Right forelimb (tissue), 1 donor: ENCODE measurements around the gene ACSL4.
"Not testable (repeated sequence)": the region's sequence is repeated elsewhere in the genome, so short reads cannot be mapped to it uniquely, and the experiment has no call there.

Experiments used
- DNase-seq: peaks from one replicate; pipeline ENCODE4 v3.0.0-alpha.2; 2018

ACSL4 gene

DNA sequence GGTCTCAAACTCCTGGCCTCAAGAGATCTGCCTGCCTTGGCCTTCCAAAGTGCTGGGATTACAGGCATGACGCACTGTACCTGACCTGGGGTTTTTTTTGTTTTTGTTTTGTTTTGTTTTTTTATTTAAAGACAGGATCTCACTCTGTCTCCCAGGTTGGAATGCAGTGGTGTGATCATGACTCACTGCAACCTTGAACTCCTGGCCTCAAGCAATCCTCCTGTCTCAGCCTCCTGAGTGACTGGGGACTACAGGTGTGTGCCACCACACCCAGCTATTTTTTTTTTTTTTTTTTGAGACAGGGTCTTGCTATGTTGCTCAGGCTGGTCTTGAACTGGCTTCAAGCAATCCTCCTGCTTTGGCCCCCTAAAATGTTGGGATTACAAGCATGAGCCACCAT, 8.1 kb downstream of the ACSL4 start:
- DNase-seq = not testable (repeated sequence)

DNA sequence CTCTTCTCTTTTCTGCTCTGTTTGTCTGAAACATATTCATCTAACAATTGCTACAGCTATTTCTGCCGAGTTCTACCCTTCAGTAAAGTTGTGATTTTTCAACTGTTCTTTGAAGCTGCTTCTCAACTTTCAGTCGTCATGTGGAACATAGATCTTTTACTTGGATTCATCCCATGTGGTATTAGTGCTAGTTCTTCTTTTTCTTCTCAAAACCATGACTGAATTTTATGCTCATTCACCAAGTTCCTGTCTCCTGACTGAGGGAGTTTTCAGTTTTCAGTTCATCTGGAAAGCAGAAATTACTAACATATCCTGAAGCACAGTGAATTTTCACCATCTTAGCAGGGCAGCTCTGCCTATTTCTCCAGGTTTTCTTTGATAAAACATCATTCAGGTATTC, 12.1 kb downstream of the ACSL4 start:
- DNase-seq = no peak

DNA sequence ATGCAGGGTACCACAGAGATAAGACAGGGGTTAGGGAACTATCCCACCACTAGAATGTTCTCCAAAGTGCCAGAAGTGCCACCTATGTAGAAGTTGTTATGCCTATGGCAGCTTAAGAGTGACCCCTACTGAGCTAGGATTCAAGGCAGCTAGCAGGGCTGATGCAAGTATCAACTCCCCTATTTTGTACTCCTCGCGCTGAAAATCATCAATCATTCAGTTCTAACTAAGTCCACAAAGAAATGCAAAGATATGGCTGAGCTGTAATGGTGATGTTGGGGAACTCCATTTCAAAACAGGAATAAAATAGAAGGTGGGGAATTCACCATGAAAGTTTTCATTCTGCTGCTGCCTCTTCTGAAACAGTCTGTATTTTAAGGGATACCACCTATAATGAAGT, 13.8 kb downstream of the ACSL4 start:
- no peak for DNase-seq

DNA sequence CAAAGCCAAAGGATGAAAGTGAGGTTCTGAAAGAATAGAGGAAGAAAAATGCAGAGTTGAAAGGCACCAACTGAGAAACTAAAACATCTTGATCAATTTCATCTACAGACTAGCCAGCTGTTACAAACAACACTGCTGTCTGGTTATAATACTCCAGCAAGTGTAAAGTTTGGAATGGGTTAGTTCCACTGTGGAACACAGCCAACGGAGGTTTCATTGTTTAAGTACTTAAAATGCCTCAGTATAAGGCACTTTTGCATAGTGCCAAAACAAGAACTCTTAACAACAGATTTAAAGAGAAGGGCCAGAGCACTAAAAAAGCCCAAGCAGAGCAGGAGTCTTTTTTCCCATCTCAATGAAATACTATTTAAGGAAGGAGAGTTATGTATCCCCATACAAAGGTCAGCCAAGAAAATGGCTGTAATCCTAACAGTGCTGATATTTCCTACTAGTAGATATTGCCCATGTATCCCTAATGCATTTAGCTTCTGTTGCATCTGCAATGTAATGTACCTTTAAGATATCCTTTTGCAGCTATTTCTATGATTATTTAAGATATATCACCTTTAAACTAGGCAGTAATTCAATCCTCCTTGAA, 16.5 kb downstream of the ACSL4 start:
- no peak for DNase-seq

DNA sequence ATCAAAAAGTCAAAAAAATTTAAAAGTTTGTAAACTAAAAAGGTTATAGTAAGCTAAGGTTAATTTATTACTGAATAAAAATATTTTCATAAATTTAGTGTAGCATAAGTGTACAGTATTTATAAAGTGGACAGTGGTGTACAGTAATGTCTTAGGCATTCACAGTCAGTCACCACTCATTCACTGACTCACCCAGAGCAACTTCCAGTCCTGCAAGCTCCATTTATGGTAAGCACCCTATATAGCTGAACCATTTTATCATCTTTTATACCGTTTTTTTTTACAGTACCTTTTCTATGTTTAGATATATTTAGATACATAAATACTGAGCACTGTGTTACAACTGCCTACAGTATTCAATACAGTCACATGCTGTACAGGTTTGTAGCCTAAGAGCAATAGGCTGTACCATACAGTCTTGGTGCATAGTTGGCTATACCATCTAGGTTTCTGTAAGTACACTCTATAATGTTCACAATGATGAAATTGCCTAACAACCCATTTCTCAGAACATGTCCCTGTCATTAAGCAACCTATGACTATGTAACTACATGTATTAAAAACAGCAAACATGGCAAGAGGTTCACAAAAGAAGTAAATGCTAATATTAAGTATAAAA, 18.6 kb downstream of the ACSL4 start:
- DNase-seq = no peak

DNA sequence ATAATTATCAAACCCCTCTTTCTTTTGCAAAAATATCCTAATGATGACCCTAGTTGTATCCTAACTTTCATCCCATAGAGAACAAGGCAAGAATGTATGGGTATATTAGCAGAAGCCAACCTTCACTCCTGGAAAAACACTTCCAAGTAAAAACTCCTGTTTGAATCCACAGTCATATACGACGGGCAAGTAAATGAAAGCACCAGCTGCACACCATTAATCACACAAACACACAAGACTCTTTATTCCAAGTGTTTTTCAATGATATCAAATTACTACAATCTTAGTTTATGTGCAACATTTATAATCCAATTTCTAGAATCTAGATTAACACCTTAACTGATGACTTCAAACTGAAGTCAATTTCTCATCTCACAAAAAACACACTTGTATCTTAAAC, 22.9 kb downstream of the ACSL4 start:
- DNase-seq = no peak

DNA sequence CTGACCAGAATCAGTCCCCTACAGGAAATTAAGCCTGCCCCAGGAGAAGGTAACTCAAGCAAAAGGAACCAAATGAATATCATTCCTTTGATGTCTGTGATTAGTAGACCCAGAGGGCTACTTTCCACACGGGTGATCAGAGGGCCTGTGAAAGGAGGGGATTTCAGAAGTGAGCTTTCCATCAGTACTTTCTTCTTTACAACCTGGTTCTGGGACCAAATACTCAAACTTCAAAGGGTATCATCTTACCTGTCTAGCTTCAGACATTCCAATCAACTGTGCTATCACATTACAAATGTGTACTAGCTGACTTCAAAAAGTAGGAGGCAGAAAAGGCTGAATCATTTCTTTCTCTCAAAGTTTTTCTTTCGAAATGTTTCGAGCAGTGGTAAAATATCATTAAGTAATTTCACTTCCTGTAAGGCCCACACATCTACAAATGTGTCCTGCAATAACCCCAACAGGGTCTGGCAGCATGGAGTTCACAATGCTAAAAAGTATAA, 23.9 kb downstream of the ACSL4 start:
- no peak for DNase-seq

DNA sequence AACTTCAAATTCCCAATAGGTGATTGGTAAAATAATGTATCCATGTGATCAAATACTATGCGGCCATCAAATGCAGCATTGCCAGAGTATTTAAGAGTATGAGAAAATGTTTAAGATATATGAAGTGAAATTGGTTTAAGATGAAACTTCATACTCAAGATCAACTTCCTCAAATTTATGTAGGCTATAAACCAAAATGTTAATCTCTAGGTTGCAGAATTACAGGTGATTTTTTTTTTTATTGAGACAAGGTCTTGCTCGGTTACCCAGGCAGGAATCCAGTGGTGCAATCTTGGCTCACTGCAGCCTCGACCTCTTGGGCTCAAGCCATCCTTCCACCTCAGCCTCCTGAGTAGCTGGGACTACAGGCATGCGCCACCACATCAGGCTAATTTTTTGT, 25.3 kb downstream of the ACSL4 start:
- no peak for DNase-seq

DNA sequence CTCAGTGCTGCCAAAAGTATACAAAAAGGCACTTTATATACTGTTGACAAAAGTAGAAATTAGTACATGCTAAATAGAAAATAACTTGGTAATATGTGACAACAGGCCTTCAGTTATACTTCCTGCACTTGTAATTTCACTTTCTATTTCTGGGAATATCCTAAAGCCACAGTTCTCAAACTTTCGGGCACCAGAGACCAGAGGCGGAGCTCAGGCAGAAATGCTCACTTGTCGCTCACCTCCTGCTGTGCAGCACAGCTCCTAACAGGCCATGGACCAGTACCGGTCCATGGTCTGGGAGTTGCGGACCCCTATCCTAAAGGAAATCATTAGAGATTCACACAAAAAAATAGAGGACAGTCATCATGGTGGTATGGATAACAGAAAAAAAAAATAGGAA, 25.7 kb downstream of the ACSL4 start:
- DNase-seq = no peak

DNA sequence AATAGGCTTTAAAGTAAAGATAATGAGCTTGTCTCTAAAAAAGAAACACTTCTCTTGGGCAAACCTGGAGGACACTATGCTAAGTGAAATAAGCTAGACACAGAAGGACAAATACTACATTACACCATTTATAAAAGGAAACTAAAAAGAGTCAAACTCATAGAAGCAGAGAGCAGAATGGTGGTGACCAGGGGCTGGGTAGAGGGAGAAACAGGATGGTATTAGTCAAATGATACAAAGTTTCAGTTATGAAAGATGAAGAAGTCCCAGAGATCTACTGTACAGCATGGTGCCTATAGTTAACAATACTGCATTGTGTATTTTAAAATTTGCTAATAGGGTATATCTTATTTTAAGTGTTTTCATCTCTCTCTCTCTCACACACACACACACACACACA, 28.5 kb downstream of the ACSL4 start:
- DNase-seq = no peak

DNA sequence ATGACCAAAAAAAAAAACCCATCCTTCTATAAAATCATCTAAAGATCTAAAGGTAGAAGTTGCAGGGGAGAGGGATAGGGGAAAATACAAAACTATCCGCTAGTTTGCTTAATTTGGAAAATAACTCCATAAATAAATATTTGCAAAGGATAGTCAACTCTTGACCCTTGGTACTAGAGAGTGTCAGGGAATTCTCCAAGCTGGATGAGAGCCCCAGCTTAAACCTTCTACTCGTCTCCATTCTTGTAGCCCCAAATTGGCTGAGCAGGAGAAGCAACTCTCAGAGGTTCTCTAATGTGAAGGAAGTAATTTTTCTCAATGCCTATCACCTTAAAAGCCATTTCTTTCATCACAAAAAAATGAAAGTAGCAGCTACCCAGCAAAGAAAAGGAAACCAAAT, 35.2 kb downstream of the ACSL4 start:
- no peak for DNase-seq

DNA sequence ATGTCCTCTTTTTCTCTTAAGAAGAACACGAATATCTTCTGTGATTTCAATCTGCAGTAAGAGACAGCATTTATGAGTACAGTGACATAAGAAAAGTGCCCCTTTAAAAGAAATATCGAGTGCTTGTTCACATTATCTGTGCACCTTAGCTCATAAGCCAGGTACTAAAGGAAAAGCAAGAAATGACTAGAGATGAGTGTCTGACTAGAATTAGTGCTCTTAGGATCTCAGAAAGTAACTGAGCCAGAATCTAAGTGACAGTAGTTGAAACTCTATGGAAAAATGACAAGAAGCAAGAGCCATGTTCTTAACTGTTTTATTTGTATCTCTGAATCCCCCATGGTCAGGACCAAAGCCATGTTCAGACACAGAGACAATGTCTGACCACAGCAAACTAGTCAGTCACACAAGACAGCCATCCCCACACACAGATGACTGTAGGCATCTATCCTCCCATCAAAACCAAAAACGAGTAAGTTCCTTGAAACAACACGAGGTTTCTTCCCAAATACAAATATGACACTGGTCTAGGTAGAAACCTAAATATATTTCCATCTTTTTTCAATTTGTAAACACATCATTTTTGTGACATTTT, 36.8 kb downstream of the ACSL4 start:
- DNase-seq = no peak

DNA sequence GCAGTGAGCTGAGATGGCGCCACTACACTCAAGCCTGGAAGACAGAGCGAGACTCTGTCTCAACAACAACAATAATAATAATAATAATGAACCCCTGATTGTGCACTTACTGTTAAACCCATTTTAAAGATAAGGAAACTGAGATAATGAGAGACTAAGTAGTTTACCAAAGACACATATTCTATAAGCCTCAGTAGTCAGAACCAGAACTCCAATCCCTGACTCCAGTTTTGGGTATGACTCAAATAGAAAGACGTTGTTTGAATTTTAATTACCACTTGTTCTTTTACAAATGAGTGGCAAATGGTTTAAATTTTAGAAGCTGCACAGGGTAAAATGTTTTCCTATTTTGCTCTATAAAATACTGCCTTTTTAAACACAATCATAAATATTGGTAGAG, 37.4 kb downstream of the ACSL4 start:
- DNase-seq = no peak

DNA sequence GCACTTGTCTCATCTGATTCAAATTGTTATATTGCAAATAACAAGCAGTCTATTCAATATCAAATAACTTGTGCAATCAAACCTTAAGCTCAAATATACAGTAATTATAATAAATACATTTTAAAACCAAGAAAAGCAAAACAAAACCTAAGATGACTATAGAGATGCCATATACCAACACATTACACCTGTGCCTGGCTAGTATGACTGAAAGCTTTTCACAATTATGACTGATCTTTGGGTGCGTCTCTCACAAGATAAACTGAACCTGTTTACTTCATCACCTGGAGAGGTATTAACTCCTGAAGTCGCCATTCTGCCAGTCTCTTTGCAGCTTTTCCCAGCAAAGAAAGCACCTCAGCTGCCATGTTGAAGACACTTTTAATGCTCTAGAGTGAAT, 41.3 kb downstream of the ACSL4 start:
- DNase-seq = no peak

DNA sequence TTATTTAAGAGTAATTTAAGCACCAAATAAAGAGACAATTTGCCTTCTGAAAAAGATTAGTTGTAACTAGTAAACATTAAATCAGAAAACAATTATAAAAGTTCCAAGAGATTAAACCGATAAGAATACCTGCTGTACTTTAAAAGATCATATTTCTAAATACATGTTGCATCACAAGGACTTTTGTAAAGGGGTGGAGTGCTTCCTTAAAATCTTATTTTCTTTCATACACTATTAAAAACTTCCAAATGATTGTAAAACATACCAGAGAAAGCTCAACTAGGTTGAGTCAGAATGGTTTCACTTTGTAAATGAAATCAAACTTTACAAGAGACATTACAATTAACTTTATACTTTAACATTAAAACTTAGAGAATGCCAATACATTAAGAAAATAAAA, 41.8 kb downstream of the ACSL4 start:
- DNase-seq = no peak

DNA sequence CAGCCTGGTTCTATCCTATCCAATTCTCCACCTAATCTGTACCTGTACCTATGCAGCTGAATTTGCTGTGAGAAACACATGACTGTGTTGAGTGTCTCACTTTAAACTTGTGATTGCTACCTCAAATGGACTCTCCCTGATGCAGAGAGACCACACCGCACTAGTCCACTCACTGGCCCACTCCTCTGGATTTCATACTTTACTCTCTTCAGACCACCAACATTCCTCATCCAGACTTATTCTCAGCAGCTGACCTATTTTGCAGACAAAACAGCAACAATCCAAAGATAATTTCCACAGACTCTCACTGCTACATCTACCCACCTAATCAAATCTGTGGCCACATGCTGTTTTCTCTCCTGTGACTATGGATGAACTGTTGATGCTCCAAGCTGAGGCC, 45.2 kb downstream of the ACSL4 start:
- DNase-seq = no peak

DNA sequence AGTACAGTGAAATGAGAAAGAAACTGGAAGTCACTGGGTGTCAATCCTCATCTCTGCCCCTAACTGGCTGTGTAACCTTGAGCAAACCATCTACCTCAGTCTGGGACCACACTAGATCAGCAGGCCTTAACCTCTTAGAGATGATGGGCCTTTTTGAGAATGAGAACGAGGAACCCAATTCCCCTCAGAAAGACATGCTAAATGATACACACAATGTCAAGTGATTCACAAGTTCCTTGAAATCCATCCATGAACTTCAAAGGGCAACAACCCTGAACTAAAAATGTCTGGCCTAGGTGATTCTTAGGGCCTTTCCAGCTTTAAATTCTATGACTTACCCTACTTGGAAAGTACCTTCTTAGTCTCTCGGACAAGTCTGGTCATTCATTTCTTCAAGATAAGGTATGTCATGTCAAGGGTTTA, 47.4 kb downstream of the ACSL4 start:
- DNase-seq = no peak

DNA sequence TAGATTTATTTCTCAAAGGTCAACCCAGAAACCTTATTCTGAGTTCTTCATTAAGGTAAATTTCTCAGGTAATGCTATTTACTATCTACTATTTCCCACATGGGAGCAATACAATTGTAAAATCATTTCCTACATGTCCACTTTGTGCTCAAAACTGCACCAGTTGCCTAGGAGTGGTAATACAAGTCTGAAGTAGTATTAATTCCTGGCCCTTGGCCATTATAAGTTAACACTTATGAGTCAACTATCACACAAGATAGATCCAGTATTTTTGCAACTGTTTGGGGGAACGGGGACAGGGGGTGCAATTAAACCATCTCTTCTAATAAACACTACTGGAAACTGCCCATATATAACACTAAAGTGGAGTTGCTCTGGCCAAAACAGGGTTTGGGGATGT, 48.9 kb downstream of the ACSL4 start:
- no peak for DNase-seq

DNA sequence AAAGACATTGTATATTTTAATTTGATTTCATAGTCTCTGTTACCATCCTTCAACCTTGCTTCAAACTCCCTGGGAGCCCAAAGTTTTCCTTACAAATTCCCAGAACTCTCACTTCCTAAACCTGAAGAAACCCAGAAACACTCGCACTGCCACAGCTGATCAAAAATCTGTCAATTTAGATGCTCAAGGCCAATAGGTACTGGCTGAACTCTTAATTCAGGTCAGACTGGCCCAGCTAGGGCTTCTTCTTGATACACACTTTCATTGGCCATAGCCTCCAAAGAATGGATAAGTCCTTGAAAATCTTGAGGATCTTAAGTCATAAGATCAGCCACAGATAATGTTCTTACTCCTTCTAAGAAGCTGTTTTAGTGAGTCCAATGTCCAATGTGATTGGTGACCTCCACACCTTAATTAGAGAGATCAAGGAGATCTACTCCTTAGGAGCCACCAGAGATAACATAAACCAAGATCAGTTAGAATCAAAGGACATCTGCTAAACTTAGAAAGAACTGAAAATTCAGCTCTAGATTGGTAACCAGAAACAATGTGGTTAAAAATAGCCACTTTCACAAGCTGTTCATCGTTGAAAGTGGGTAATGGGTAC, 51.5 kb downstream of the ACSL4 start:
- DNase-seq = no peak

DNA sequence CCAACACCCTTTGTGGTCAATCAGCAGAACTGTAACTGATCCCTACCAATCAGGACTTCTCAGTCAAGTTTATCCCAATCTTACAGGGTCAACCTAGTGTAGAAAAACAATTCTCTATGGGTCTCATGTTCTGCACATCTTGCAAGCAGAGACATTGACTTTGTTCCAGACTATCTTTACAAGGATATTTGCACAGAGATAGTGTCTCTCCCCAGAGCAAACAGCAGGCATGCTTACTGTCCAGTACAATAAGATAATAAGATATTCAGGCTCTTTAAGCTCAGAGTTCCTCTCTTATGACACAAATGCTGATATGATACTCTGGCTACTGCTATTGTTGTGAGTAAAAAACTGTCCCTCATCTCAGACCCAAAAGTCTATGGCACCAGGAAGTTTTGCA, 53.2 kb downstream of the ACSL4 start:
- no peak for DNase-seq

DNA sequence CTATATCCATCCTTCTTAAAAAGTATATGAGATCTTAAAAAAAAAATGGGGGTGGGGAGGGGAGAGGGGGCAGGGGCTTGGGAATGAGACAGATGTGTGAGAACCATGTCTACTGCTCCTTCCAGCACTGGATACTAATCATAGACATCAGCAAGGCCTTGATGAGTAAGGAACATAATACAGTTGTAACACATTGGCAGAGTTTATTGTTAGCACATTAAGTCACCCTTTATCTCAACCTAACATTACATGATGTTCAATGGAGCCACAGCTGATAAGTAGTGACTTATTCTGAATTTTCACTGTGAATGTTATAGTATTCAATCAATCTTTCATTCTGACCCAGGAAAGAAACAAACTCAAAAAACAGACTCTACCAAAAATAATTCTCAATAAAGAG, 60.8 kb downstream of the ACSL4 start:
- no peak for DNase-seq

DNA sequence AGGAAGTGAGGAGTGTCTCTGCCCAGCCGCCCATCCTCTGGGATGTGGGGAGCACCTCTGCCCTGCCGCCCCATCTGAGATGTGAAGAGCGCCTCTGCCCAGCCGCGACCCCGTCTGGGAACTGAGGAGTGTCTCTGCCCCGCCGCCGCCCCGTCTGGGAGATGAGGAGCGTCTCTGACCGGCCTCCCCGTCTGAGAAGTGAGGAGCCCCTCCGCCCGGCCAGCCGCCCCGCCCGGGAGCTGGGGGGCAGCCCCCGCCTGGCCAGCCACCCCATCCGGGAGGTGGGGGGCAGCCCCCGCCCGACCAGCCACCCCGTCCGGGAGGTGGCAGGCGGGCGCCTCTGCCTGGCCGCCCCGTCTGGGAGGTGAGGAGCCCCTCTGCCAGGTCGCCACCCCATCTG, 61.9 kb downstream of the ACSL4 start:
- DNase-seq = not testable (repeated sequence)

DNA sequence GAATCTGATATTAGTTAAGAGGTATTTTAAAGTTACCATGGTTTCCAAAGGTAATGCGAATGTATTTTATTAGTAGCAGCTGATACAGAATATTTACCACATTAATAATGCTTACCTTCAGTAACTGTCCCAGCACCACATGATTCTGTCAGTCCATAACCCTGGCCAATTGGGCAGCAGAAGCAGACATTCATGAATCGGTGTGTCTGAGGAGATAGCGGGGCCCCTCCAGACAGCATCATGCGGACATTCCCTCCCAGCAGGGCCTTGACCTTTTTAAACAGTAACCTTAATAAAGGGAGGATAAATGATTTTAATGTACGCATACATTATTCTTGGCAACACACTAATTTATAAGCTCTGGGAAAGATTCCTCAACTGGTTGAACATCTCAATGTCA, 65.1 kb downstream of the ACSL4 start:
- DNase-seq = no peak

DNA sequence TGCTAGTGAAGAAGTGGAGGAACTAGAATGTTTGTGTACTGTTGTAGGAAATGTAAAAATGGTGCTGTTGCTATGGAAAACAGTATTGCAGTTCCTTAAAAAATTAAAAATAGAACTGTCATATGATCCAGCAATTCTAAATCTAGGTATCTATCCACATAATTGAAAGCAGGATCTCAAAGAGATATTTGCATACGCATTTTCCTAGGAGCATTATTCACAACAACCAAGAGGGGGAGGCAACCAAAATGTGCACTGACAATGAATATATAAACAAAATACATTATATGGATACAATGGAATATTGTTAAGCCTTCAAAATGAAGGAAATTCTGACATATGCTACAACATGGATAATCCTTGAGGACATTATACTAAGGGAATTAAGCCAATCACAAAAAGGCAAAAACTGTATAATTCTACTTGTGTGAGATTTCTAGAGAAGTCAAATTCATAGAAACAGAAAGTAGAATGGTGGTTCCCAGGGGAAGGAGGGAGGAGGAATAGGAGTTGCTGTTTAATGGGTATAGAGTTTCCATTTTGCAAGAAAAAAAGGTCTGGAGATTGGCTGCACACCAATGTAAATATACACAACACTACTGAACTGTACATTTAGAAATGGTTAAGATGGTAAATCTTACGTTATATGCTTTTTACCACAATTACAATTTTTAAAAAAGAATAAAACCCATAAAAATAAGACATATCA, 72.5 kb downstream of the ACSL4 start:
- DNase-seq = no peak
